SU-DHL-6 (cell line): ENCODE data around the gene UNK.

Experiments used
- CTCF ChIP-seq: fragments of 200-600 bp; sonication (generic); IDR thresholded peaks from one replicate; pipeline ENCODE4 v1.5.1; 2017; ENCODE audit warnings: antibody characterized with exemption, mild to moderate bottlenecking, low read length, moderate library complexity; ENCODE audit not compliant: insufficient read depth, poor library complexity, severe bottlenecking
- EZH2phosphoT487 ChIP-seq: fragments of 200-600 bp; sonication (generic), shearing (Covaris generic); conservative IDR thresholded peaks from 2 replicates; pipeline ENCODE4 v1.6.1; 2018; ENCODE audit warnings: mild to moderate bottlenecking, antibody characterized with exemption, low read length, moderate library complexity, mixed read lengths

GRCh38 chr17:75759457-75759856 is 25.1 kb upstream of the UNK start:
- TF ChIP-seq EZH2phosphoT487 (no peak), CTCF (no peak)
